ENCODE results near the gene ZNF471.

ZNF471 gene

GRCh38 chr19:56573914-56574313 is 66.3 kb downstream of the ZNF471 start:
- DNase-seq (ENCODE audit: low read depth), result no peak

DNA sequence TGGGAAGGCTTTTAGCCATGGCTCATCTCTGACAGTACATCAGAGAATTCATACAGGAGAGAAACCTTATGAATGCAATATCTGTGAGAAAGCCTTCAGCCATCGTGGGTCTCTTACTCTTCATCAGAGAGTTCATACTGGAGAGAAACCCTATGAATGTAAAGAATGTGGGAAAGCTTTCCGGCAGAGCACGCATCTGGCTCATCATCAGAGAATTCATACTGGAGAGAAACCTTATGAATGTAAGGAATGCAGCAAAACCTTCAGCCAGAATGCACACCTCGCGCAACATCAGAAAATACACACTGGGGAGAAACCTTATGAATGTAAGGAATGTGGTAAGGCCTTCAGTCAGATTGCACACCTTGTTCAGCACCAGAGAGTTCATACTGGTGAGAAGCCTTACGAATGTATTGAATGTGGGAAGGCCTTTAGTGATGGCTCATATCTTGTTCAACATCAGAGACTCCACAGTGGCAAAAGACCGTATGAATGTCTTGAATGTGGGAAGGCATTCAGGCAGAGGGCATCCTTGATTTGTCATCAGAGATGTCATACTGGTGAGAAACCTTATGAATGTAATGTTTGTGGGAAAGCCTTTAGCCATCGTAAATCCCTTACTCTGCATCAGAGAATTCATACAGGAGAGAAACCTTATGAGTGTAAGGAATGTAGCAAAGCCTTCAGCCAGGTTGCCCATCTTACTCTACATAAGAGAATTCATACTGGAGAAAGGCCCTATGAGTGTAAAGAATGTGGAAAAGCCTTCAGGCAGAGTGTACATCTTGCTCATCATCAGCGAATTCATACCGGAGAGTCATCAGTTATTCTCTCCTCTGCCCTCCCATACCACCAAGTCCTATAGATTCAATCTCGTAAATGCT is 70.3 kb downstream of the ZNF471 start:
- DNase-seq (ENCODE audit: low read depth), result no peak
